Vagina (tissue), 2 donors: ENCODE results near the gene MIA.

ENCODE experiments used
- CTCF ChIP-seq, 3 experiments: fragments of 450-650 bp in 2 of 3; fragments of 200-600 bp in 1 of 3; sonication (generic) in 1 of 3; IDR thresholded peaks; one replicate each; pipeline ENCODE4 v1.5.1; 2017 to 2019; ENCODE audit warnings: antibody characterized with exemption in 3 of 3, mild to moderate bottlenecking in 2 of 3, moderate library complexity in 2 of 3
- POLR2A ChIP-seq, 2 donors: fragments of 450-650 bp; IDR thresholded peaks; one replicate each; pipeline ENCODE4 v1.6.1; 2017; ENCODE audit warnings: antibody characterized with exemption in 2 of 2, mild to moderate bottlenecking in 2 of 2, moderate library complexity in 2 of 2

- TF ChIP-seq CTCF (IDR thresholded peaks at IDR 0.05): no peak
- TF ChIP-seq POLR2A (IDR thresholded peaks at IDR 0.05): no peak
These were observed 36.1 kb upstream of the MIA start for GRCh38 chr19:40739030-40739839.
